GM19240 (cell line): ENCODE data around the gene PARP16.

ENCODE experiments used
- DNase-seq: peaks from one replicate; pipeline ENCODE4 v3.0.0; 2011; ENCODE audit warnings: low spot score; ENCODE audit not compliant: insufficient read length

Gene PARP16, protein sequence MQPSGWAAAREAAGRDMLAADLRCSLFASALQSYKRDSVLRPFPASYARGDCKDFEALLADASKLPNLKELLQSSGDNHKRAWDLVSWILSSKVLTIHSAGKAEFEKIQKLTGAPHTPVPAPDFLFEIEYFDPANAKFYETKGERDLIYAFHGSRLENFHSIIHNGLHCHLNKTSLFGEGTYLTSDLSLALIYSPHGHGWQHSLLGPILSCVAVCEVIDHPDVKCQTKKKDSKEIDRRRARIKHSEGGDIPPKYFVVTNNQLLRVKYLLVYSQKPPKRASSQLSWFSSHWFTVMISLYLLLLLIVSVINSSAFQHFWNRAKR

DNA sequence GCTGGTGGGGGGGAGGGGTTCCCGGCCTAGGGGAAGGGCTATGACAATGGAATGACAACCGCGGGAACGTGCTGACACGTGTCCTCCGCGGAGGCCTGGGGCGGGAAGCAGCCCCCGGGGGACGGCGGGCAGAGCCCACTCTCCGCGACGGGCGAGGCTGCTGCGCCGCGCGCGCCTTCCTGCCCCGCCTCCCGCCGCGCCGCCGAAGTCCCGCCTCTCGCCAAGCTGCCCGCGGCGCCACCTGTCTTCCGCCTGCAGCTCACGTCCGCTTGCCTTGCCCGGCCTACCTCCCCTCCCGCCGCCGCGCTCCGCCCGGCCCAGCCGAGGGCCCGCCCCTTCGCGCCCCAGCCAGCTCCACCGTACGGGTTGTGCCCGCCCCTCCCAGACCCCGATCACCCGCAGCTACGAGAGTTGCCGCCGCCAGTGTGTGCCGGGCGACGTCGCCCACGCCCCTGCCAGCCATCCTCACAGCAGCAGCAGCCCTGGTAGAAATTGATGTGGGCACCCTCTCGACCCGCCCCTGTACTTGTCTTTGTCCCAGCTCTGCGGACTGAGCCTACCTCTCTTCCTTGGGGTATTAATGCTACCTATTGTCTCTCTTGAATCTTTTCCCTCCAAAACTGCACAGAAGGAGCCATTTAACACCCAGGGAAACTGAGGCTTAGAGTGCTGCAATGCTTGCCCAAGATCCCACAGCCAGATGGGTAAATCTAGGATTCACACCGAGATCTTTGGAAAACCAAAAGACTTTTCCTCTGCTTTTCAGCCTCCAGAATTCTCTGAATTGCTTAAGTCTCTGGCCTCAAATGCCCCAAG is at the start of gene PARP16:
TSS of gene PARP16 (minus strand) at position 180 of the 816 bp plus-strand sequence. CDS start 457 bp downstream, outside the sequence.
- DNase-seq, result peak; percentile 69

DNA sequence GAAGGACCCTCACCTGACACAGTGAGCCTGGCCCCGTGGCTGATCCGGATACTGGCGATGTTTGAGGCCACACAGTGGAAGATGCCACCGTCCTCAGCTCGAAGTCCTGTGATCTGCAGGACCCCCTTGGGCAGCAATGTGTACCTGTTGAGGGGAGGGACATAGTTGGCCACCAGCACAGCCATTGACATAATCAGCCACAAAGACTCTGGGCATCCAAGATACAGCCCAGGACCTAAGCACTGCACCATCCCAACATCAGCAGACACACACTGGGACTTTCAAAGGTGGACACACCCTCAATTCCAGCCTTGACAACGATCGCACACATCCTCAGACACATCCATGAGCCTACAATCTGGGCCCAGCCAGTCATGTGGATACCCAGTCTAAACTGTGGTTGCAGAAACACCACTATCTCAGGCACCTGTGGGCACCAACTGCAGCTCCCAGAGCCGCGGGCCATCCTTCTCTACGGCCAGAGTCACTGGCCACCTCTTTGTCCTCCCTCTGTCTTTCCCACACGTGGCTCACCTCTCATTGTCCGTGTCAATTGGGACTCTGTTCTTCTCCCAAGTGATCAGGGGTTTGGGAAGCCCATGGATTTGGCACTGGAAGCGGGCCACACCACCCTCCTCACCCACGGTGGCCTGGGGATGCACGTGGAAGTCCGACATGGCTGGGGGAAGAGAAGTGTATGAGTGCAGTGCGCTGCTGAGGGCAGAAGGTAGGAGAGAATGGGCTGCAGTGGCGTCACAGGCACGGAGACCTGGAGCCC is 48.8 kb upstream of the PARP16 start:
- DNase-seq, result no peak

DNA sequence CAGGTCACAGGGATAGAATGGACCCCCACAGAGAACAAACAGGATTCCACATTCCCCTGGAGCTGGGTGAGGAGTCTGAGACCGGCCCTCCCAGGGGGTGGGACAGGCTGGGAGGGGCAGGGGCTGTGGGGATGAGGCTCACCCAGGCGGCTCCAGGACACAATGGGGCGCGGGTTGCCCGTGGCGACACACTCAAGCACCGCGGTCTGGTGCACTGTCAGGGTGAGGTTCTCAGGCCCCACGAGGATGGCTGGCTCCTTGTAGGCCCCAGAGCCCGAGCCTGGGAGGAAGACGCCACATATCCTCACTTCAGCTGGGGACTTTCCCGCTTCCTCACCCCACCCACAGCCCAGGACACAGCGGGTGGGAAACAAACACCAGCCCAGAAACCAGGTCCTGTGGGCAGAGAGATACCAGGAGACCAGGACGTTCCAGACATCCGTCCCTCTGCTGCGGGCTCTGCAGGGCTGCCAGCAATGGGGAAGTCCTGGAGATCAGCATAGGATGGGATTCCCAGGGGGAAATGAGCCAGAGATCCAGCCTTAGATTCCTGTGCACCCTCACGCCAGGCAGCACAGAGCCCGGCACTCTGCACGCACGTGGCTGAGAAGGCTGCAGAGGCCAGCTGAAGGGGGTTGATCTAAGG is 48.0 kb upstream of the PARP16 start:
- no peak for DNase-seq

DNA sequence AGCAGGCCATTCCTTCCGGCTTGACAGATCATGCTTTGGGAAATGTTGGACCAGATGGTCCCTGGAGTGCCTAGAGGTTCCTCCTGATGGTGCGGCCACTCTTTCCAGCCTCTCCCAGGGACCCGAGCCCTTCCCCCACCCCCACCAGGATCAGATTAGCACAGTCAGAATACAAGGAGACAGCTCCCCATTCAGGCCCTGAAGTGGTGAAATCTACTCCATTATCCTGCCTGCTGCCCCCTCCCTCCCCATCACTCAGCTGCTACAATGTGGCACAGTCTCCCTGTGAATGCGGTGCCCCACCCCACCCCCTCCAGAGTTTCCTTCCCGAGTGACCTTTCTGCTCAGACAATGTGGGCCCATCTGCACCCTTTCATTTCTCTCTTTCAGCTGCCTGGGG is 47.2 kb upstream of the PARP16 start:
- no peak for DNase-seq

DNA sequence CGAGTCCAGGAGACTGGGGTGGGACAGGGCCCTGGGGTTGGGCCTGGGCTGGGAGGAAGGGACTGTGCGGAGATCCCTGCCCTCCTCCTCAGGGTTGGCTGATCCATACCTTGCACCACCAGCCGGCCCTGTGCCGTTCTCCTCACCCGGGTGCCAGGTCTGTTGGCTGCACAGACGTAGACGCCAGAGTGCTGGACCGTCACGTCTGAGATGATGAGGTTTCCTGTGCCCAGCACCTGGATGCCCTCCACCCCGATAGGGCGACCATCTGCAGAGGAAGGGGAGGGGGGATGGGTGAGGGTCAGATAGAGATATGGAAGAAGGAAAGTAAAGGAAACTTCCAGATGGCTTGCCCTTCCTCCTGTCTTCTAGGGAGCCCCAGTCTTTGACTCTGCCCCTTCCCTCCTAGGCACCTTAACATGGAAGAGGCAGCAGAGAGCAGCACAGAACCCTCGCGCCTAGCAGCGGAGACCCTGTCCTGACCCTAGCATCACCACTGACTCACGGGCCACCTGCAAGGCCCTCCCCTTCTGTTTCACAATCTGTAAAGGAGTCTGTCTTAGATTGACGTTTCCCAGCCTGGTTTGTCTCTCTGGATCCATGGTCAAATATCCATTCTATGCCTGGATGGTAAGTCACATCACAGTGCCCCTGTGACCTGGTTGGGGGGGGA is 46.6 kb upstream of the PARP16 start:
- DNase-seq, result no peak

DNA sequence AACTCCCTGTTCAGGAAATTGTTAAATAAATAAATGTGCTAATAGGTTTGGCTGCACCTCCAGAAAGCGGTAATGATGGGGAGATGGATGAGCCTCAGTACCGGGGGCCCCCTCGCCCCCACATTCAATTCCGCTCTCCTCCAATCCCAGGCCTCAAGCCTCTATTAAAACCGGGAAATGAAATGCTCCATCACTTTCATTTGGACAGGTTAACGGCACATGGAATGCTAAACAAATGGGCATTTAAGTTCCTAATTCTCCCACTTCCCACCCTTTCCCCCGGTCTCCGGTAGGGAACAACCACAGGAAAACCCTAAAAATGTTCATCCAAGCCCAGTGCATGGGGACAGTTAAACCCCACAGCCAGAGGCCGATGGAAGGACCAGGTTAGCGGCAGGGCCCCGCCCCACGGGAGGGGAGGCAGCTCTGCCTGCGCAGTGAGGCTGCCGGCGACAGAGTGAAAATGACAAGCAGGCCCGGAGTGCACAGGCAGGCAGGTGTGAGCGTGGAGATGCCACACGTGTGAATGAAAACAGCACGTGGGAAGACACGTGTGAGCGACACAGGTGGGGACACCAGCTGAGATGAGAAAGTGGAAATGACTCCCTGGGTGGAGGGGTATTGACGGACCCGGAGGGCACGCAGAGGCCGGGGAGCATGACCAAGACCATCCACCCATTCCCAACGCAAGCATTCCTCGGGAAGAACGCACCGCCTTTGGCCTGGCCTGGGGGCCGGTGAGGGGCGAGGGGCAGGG is 45.9 kb upstream of the PARP16 start:
- DNase-seq, result no peak

DNA sequence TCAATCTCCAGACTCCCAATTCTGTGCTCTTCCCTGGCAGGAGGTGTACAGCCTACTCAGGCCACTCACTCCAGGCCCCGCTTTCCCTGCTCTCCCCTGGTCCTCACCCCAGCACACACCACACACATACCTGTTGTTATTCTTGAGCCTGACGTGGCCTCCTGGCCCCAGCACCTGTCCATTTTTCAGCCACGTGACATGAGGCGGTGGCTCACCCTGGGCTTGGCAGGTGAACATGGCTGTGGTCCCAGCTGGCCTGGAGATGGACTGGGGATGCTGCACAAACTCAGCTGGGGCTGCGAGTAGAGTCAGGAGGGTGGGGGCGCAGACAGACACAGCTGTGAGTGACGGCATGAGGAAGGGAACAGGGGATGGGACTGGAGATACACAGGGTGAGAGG is 45.1 kb upstream of the PARP16 start:
- DNase-seq, result no peak

DNA sequence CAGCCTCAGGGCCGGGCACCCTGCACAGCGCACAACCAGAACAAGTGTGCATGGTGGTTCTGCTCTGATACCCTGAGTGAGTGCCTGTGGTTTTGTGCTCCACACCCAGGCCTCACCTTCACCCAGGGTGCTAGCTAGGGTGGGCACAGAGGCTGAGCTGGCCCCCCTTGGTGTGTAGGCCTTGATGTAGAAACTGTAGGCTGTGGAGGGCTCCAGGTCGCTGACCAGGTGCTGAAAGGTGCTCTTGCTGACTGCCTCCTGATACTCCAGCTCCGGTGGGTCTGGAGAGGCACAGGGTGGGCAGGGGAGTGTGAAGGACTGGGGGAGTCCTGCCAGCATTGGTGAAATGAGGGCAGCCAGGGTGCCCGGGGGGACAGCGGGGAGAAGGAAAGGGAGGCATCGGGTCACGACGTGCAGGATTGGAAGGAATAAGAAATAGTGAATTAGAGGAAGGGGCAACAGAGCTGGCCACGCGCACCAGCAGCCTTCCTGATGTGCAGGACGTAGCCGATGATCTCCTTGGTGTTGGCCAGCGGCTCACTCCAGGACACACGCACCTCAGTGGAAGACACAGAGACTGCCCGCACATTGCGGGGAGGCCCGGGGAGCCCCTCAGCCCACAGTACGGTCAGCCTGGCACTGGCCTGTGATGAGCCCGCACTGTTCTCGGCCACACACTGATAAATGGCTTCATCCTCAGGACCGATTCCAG is 44.4 kb upstream of the PARP16 start:
- no peak for DNase-seq

DNA sequence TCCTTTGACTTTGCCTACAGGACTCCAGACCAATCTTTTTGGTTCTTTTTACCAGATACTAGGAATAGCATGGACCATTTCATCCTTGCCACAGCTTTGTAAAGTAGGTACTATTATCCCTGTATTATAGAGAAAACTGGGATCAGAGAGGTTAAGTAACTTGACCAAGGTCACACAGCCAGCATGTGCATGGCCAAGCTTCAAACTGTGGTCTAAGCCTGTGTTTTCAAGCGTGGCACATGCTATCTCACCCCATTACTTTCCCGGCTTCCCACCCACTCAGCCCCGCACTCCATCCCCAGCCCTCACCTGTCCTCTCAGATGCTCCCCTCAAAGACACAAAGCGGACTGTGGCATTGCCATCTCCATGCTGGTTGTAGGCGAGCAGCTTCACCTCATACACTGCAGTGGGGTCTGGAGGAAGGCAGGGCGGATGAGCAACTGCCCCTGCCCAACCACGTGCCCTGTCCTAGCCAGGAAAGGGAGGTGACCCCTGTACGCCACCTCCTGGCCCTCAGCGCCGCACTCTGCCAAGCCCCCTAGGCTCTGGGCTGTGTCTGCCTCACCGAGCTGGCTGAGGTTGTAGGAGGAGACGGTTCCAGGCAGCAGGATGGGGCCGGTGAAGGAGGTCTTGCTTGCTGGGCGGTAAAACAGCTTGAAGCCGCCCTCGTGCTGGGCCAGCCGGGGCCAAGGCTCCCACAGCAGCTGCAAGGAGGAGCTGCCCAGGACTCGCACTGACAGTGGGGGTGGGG is 43.5 kb upstream of the PARP16 start:
- DNase-seq, result no peak

DNA sequence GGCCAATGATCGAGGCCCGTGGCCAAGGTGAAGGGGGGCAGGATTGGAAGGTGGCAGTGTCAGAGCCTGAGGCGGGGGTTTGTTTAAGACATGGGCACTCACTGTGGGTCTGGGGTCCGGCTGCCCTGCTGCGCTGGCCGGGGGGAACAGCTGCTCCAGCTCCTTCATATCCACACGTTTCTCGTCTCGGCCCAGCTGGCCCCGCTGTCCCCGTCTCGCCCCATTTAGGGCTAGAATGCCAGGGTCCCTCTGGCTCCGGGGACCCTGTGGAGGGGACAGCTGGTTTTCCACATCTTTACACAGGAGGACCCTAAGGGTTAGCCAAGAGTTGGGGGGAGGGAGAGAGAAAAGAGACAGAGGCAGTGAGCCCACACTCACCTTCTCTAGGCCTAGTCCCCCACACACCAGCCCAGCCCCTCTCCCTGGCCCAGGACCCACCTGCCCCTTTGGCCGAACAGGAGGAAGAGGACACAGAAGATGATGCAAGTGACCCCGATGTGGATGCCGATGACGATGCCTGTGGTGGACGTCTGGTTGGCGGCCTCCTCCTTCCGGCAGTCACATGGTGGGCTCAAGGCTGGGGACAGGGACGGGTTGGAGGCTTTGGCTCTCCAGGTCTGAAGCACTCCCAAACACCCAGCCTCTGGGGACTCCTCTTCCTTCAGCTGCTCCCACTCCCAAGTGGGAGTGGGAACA is 42.8 kb upstream of the PARP16 start:
- DNase-seq, result no peak

DNA sequence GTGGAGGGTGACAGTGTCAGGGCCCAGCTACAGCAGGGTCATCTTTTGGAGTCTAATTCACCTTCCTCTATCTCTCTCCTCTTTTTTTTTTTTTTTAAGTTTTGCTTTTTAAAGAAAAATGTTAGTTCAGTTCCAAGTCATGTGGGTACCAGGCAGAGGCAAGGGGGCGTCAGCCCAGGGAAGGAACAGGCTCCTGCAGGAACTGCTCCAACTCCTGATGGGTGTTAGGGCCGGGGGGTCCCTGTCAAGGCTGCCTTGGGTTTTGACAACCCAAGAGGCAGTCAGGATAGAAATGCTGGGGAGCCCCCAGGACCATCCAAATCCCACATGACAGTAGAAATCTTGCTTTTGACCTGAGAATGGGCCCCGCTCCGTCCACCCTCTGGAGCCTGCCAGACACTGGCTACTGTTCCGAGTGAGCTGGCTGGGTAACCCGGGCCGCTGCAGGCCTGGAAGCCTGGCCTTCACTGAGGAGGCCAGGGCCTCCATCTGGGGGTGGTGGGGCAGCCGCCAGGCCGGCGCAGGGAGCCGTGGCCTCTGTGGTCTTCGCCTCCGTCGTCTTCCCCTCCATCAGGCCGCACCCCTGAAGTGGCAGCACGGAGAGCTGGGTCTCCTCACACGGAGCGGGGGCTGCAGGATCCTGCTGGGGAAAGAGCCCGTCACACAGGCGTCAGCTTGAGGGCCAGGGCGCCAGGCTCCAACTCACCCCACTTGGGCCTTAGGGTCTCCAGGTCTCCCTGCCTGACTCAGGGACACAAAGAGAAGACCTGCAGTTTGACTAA is 42.0 kb upstream of the PARP16 start:
- DNase-seq, result no peak

DNA sequence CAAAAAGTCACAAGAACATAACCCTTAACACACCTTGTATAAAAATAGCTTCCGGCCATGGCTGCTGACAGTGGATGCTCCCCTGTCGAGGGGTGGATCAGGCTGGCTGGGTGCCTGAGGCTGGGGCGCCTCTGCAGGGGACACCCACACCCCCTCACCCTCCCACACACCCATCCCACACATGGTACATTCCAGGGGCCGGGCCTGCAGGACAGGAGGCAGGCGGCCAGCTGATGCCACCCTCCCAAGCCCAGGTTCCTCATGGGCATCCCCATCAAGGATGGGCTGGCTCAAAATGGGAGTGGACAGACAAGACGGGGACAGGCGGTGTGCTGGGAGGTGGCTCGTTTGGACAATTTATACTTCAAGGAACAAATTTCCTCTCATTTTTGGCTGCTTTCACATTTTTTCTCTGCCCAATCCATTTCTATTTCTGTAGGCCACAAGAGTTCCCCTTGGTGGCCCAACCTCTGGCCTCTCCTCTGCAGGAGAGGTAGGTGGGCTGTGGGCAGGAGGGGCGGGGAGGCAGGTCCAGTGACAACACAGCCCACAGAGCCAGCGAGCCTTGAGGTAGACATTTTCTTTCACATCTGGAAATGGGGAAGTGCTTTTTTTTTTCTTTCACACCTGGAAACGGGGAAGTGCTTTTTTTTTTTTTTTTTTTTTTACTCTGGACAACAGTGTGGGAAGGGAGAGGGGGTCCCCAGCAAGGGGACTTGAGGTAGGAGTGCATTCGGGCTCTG is 41.1 kb upstream of the PARP16 start:
- DNase-seq, result no peak

DNA sequence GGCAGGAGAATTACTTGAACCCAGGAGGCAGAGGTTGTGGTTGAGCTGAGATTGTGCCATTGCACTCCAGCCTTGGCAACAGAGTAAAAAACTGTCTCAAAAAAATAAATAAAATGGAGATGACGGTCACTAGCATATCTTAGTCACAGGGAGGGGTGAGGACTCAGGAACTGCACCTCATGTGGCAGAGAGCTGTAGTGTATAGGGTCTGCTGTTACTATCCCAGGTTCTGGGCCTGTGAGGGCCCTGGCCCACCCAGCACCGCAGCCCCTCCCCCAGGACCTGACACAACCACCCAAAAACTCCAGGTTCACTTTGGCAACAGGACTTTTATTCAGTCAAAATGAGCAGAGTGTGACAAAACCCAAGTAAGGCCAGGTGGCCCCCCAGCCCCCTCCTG is 40.1 kb upstream of the PARP16 start:
- no peak for DNase-seq

DNA sequence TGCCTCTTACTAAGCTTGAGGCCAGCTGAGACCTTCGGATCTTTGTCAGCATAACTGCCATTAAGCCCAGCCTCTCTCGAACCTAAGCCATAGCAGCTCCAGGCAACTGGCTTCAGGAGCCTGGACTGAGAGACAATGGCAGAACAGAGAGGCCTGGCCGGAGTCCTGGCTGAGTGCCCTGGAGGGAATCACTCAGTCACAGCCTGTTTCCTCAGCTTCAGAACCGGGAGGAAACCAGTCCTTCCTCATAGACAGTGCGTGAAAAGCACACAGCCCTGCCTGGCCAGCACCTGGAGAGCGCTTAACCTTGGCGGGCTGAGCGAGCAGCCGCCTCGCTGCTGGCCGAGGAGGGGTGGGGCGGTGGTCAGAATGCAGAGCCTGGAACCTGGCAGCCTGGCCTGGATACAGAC is 39.4 kb upstream of the PARP16 start:
- no peak for DNase-seq

DNA sequence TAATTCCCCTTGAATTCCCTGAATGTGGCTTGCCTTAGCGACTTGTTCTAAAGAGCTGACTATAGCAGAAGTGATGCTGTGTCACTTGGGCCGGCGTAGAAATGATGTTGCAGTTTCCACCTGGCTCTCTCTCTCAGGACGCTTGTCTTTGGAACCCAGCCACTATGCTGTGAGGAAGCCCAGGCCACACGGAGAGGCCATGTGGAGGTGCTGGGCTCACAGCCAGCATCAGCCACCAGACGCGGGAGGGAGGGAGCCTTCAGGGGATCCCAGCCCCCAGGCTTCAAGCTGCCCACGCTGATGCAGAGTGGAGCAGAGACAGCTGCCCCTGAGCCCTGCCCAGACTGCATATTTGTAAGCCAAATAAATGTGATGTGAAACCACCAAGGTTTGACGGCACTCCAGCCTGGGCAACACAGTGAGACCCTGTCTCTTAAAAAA is 36.4 kb upstream of the PARP16 start:
- DNase-seq, result no peak

DNA sequence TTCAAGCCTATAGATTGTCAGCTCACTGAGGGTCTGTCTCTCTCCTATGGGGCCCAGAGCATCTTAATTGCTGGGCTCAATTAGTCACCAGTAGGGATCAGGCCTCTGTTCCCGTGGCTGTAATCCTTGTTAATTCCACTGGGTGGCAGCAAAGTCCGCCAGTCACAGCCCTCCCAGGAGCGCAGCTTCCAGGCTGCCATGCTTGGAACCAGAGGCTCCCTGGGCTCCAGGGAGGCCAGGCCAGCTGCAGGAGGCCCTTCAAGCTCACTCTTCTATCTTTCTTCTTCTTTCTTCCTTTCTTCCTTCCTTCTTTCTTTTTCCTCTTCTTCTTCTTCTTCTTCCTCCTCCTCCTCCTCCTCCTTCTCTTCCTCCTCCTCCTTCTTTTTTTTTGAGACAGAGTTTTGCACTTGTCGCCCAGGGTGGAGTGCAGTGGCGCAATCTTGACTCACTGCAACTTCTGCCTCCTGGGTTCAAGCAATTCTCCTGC is 32.2 kb upstream of the PARP16 start:
- peak; percentile 94 for DNase-seq
